SK-N-SH treated with all-trans-retinoic acid at 6 μM for 48 hours (cell line): ENCODE data around the gene HDAC1.

ENCODE experiments used
- PATZ1 ChIP-seq: fragments of 250-450 bp; sonication (Bioruptor Pico); IDR thresholded peaks from 2 replicates; pipeline ENCODE4 v1.8.0; 2020; ENCODE audit warnings: mild to moderate bottlenecking, moderate library complexity, borderline replicate concordance
- RARB ChIP-seq: fragments of 250-450 bp; sonication (Bioruptor Pico); IDR thresholded peaks from 2 replicates; pipeline ENCODE4 v1.8.0; 2021; ENCODE audit warnings: mild to moderate bottlenecking, moderate library complexity
- ZNF8 ChIP-seq: fragments of 450-650 bp; formaldehyde crosslinking; IDR thresholded peaks from 2 replicates; pipeline ENCODE4 v1.5.0; 2020; ENCODE audit warnings: mild to moderate bottlenecking, moderate library complexity

DNA sequence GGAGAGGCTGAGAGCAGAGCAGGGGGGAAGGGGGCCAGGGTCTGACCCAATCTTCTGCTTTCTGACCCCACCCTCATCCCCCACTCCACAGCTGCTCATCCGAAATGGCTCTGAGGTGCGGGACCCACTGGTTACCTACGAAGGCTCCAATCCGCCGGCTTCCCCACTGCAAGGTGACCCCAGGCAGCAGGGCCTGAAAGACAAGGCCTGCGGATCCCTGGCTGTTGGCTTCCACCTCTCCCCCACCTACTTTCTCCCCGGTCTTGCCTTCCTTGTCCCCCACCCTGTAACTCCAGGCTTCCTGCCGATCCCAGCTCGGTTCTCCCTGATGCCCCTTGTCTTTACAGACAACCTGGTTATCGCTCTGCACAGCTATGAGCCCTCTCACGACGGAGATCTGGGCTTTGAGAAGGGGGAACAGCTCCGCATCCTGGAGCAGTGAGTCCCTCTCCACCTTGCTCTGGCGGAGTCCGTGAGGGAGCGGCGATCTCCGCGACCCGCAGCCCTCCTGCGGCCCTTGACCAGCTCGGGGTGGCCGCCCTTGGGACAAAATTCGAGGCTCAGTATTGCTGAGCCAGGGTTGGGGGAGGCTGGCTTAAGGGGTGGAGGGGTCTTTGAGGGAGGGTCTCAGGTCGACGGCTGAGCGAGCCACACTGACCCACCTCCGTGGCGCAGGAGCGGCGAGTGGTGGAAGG lies 17.1 kb upstream of the HDAC1 start:
- TF ChIP-seq ZNF8, result no peak
- no peak for TF ChIP-seq PATZ1
- no peak for TF ChIP-seq RARB
